ENCODE data around the gene AHRR.
"Not testable (repeated sequence)": the region's sequence is repeated elsewhere in the genome, so short reads cannot be mapped to it uniquely, and the experiment has no call there.

The AHRR gene

GRCh38 chr5:306011-306805 is 15.3 kb upstream of the AHRR start:
- DNase-seq = no peak

- no peak for DNase-seq
Measured at GRCh38 chr5:307306-307705, 14.2 kb upstream of the AHRR start.

GRCh38 chr5:307794-308579 is 13.5 kb upstream of the AHRR start:
- DNase-seq = no peak

GRCh38 chr5:308672-309271 is 12.7 kb upstream of the AHRR start:
- no peak for DNase-seq

- not testable (repeated sequence) for DNase-seq
Measured at GRCh38 chr5:309831-310230, 11.7 kb upstream of the AHRR start.

- no peak for DNase-seq
Measured at GRCh38 chr5:310516-310915, 11.0 kb upstream of the AHRR start.

- no peak for DNase-seq
Measured at GRCh38 chr5:310941-311434, 10.5 kb upstream of the AHRR start.

- no peak for DNase-seq
Measured at GRCh38 chr5:311963-312362, 9.6 kb upstream of the AHRR start.

GRCh38 chr5:312845-313244 is 8.7 kb upstream of the AHRR start:
- DNase-seq = no peak

GRCh38 chr5:313265-313664 is 8.2 kb upstream of the AHRR start:
- no peak for DNase-seq

GRCh38 chr5:313806-314376 is 7.6 kb upstream of the AHRR start:
- no peak for DNase-seq

GRCh38 chr5:314676-315487 is 6.6 kb upstream of the AHRR start:
- DNase-seq = no peak

- no peak for DNase-seq
Measured at GRCh38 chr5:315488-316209, 5.9 kb upstream of the AHRR start.

GRCh38 chr5:316210-317085 is 5.1 kb upstream of the AHRR start:
- no peak for DNase-seq

- DNase-seq = peak; percentile 48 to 86
Measured at GRCh38 chr5:317086-317811, 4.3 kb upstream of the AHRR start.

GRCh38 chr5:318341-318897 is 3.1 kb upstream of the AHRR start:
- peak; percentile 24 to 57 for DNase-seq

- peak in 1 of 2 experiments; percentile 20 for DNase-seq
Measured at GRCh38 chr5:318931-319601, 2.4 kb upstream of the AHRR start.

- DNase-seq = peak in 1 of 2 experiments; percentile 38
Measured at GRCh38 chr5:320524-321229, 837 bp upstream of the AHRR start.
